ENCODE data around the gene STARD7. TPM values are rescaled to one million over a fixed set of nuclear protein-coding genes. Genes with fewer than 3 reads are reported as not detected.

STARD7 gene
- total and polyA plus RNA-seq, 2 experiments from 2014 or later, result 72.2 to 222 TPM

GRCh38 chr2:96207774-96208142 lies 869 bp downstream of the STARD7 start:
- TF ChIP-seq NANOG (IDR thresholded peaks at IDR 0.05; ENCODE audit: borderline replicate concordance) (no peak), ETS1 (IDR thresholded peaks at IDR 0.05) (no peak), ZNF331 (CRISPR knock-in tag; IDR thresholded peaks at IDR 0.05; ENCODE audit: low read depth) (no peak), CTCF (conservative IDR thresholded peaks at IDR 0.05; ENCODE audit: low read depth in 2 of 2) (no peak), EZH2phosphoT487 (IDR thresholded peaks at IDR 0.05; ENCODE audit: unreplicated experiment) (no peak), ZNF114 (CRISPR knock-in tag; IDR thresholded peaks at IDR 0.05) (no peak), EZH2 (IDR thresholded peaks at IDR 0.05; ENCODE audit: low read depth, unreplicated experiment) (no peak)
- Mint-ChIP-seq H3K27me3 (ENCODE audit: insufficient read depth, low read depth, poor library complexity) (peaks cover 5% of the 10 kb centered on the region), H3K4me1 (peaks cover 53% of the 10 kb centered on the region), H3K4me3 (peak overlapping the region; percentile 92), H3K27ac (peak overlapping the region; percentile 91), H3K36me3 (ENCODE audit: low read depth) (peaks cover 16% of the 10 kb centered on the region), H3K9me3 (no peaks in the 10 kb centered on the region)
- peak overlapping the region; percentile 98 for H3K4me3 ChIP-seq
- H3K27me3 ChIP-seq (ENCODE audit: insufficient read depth), result no peaks in the 10 kb centered on the region
- H3K4me2 ChIP-seq, result peak overlapping the region; percentile 99
- H3K9me2 ChIP-seq (ENCODE audit: insufficient read depth), result no peaks in the 10 kb centered on the region
- 0 out of 2 replicates have a peak, but pooled peaks cover 3% of the 10 kb centered on the region for H3F3A ChIP-seq (replicated peaks; ENCODE audit: low read depth)
- ATAC-seq, result no peak
- peak overlapping the region; percentile 69; the same call in 1 of the 2 replicates for H3K27ac ChIP-seq (ENCODE audit: low read depth)
- H3K36me3 ChIP-seq (ENCODE audit: insufficient read depth), result no peaks in the 10 kb centered on the region
- peaks cover 35% of the 10 kb centered on the region for H3K4me1 ChIP-seq (ENCODE audit: insufficient read depth)
- peaks cover 42% of the 10 kb centered on the region for H4K20me1 ChIP-seq (replicated peaks; ENCODE audit: insufficient read depth)
- DNase-seq (ENCODE audit: low spot score), result no peak
- H2AFZ ChIP-seq, result no peak overlapping the region
- peaks cover 66% of the 10 kb centered on the region for H3K79me2 ChIP-seq (replicated peaks; ENCODE audit: insufficient read depth)

GRCh38 chr2:96207073-96207773 lies 1.4 kb downstream of the STARD7 start:
- Histone ChIP-seq H3K27ac (ENCODE audit: low read depth) (peak overlapping the region; percentile 69; the same call in 1 of the 2 replicates), H3K4me3 (peak overlapping the region; percentile 98), H3K79me2 (replicated peaks; ENCODE audit: insufficient read depth) (peaks cover 71% of the 10 kb centered on the region), H3F3A (replicated peaks; ENCODE audit: low read depth) (0 out of 2 replicates have a peak, but pooled peaks cover 3% of the 10 kb centered on the region), H3K4me2 (peak overlapping the region; percentile 99), H2AFZ (no peak overlapping the region), H3K4me1 (ENCODE audit: insufficient read depth) (peaks cover 35% of the 10 kb centered on the region), H3K36me3 (ENCODE audit: insufficient read depth) (no peaks in the 10 kb centered on the region), H4K20me1 (replicated peaks; ENCODE audit: insufficient read depth) (peaks cover 47% of the 10 kb centered on the region), H3K27me3 (ENCODE audit: insufficient read depth) (no peaks in the 10 kb centered on the region), H3K9me2 (ENCODE audit: insufficient read depth) (no peaks in the 10 kb centered on the region)
- Mint-ChIP-seq H3K4me1 (peaks cover 54% of the 10 kb centered on the region), H3K27ac (peak overlapping the region; percentile 91), H3K36me3 (ENCODE audit: low read depth) (peaks cover 16% of the 10 kb centered on the region), H3K4me3 (peak overlapping the region; percentile 92), H3K9me3 (no peaks in the 10 kb centered on the region), H3K27me3 (ENCODE audit: insufficient read depth, low read depth, poor library complexity) (peaks cover 5% of the 10 kb centered on the region)
- TF ChIP-seq NANOG (IDR thresholded peaks at IDR 0.05; ENCODE audit: borderline replicate concordance), result no peak
- TF ChIP-seq JUNB (IDR thresholded peaks at IDR 0.05; ENCODE audit: unreplicated experiment), result no peak
- TF ChIP-seq EZH2 (IDR thresholded peaks at IDR 0.05; ENCODE audit: low read depth, unreplicated experiment), result no peak
- TF ChIP-seq ZNF114 (CRISPR knock-in tag; IDR thresholded peaks at IDR 0.05), result no peak
- no peak for TF ChIP-seq ETS1 (IDR thresholded peaks at IDR 0.05)
- TF ChIP-seq STAT1 (IDR thresholded peaks at IDR 0.05; ENCODE audit: unreplicated experiment), result no peak
- ATAC-seq, result no peak
- DNase-seq (ENCODE audit: low spot score), result no peak
